Stimulated activated CD8-positive, alpha-beta memory T cell treated with anti-CD3 and anti-CD28 coated beads, Interleukin-12 subunit alpha, Interleukin-12 subunit beta, amount 100 ng/mL, for 1 hour (primary cell): ENCODE measurements around the gene TSC22D2.
A peak's percentile ranks its signal among the peaks of the same experiment; 100 is the strongest.

Source experiments
- DNase-seq: peaks from one replicate; pipeline ENCODE4 v3.0.0-alpha.2; 2020; ENCODE audit warnings: low read depth

The TSC22D2 gene

GRCh38 chr3:150408221-150409124 is at the start of gene TSC22D2:
Gene TSC22D2 (plus strand): TSS chr3:150408298. CDS start chr3:150409351, 1,053 bp downstream.
- peak; percentile 98 for DNase-seq

DNA sequence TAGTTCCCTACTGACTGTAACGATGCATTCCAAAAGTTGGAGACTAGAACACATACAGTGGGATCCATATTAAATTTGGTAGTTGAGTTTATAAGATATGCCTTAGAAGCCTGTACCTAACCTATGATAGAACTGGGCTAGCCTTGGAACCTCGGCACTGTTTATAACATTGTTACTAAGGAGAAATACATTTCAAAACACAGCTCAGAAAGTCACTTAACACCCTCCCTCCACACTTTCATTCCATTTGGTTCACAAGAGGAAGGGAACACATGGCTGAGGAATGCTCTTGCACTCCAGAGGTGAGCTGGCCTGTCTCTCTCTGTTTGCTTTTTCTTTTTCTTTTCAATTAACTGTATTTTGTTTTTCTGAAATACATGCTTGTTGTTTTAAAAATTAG is 48.7 kb upstream of the TSC22D2 start:
- DNase-seq = no peak

- DNase-seq = no peak
These were observed 47.1 kb upstream of the TSC22D2 start for GRCh38 chr3:150360966-150361365.

- no peak for DNase-seq
These were observed 45.4 kb upstream of the TSC22D2 start for GRCh38 chr3:150362515-150363302.

- DNase-seq = no peak
These were observed 44.7 kb upstream of the TSC22D2 start for GRCh38 chr3:150363420-150363819.

DNA sequence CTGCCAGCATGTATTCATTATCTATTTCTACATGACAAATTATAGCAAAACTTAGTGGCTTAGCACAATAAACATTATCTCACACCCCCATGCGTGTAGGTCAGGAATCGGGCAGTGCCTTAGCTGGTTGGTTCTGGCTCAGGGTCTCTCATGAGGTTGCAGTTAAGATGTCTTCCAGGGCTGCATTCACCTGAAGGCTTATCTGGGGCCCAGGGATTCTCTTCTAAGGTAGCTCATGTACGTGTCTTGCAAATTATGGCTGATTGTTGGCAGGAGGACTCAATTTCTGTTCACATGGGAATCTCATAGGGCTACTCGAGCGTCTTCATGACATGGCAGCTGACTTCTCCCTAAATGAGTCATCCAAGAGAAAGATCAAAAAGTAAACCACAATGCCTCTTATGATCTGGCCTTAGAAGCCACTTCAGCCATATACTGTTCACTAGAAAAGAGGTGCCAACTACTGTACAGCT is 42.9 kb upstream of the TSC22D2 start:
- DNase-seq = no peak

GRCh38 chr3:150367757-150368156 is 40.3 kb upstream of the TSC22D2 start:
- DNase-seq = no peak

DNA sequence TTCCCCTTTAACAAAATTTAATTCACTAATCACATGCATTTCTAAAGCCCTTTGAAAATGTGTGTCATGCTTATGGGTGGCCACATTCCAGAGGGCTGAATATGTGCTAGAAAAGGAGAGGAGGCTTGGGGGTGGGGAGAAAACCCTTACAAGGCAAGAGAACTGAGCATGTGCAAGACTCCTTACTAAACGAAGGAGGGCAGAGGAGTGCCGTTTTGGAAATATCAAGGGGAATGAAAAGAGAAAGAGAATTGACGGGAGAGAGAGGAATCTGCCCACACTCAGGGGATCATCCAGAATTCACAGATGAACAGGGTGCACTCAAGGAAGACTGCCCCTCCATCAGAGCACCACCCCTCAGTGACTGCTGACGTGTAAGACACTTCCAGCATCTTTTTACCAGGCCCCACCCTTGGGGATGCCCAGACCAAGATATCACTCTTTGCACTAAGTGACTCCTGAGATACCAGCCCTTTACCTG is 37.9 kb upstream of the TSC22D2 start:
- no peak for DNase-seq

GRCh38 chr3:150370999-150371398 is 37.1 kb upstream of the TSC22D2 start:
- no peak for DNase-seq

- no peak for DNase-seq
These were observed 36.3 kb upstream of the TSC22D2 start for GRCh38 chr3:150371741-150372254.

- no peak for DNase-seq
These were observed 35.8 kb upstream of the TSC22D2 start for GRCh38 chr3:150372320-150372719.

DNA sequence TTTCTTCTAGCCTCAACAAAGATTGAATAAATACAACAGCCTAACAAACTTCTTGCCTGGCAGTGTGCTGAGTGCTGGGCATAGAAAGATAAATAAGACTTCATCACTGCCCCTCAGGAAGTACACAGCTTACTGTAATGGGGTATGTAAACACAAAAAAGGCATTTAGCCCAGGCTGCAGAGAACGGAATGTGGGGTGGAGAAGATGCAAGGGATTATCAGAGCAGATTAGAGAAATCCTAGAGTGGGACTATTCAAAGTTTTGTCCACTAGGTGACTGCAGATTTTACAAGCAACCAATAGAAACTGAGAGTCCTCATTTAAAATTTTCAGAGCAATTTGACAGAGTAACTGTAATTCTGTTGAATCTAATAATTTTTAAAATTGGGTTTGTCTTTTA is 35.4 kb upstream of the TSC22D2 start:
- DNase-seq = no peak

- DNase-seq = no peak
These were observed 34.7 kb upstream of the TSC22D2 start for GRCh38 chr3:150373234-150373875.

DNA sequence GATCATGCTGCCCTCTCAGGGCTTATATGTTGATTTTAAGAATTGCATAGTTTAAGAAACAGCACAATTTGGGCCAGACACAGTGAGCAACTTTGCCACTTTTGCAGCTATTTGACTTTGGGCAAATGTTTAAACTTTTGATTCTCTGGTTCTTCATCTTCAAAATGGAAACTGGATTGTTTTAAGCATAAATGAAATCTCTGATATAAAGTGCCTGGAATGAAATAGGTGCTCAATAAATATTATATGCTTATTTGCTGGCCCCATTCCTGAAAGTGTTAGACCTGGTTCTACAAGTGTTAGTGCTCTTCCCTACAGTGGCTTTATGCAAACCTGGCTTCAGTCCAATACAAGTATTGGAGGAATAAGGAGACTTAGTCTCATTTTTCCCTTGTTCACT is 33.1 kb upstream of the TSC22D2 start:
- DNase-seq = no peak

GRCh38 chr3:150376001-150376848 is 31.9 kb upstream of the TSC22D2 start:
- no peak for DNase-seq

DNA sequence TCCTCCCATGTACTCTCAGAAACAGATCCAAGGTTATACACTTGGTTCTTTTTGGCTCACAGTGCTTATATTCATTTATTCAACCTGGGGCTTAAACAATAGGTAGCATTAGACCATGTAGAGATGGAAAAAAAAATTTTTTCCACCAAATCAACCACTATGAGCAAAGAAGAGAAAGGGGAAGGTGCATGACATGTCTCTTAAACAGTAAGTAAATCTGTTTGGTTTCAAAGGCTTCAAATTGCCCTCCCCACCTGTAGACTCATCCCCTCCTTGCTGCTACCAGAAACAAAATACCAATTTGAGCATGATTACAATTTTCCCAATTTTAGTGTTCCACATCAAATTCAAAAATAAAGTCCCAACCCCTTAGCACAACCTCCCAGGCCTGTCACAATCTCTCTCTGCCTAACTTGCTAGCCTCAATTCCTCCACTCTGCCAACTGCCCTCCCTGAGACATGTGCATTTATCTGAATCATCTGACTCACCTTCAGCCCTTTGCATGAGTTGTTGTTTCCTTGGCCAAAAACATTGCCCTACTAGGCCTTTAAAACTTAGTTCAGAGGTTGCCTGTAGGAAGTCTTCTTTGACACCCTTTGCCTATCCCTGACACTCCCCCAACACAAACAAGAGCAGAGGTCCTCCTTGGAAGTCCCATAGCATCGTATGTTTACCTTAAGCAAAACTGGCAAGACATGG is 30.3 kb upstream of the TSC22D2 start:
- no peak for DNase-seq

GRCh38 chr3:150378301-150378748 is 29.8 kb upstream of the TSC22D2 start:
- no peak for DNase-seq

GRCh38 chr3:150379469-150379868 is 28.6 kb upstream of the TSC22D2 start:
- no peak for DNase-seq

- peak; percentile 20 for DNase-seq
These were observed 23.5 kb upstream of the TSC22D2 start for GRCh38 chr3:150384296-150385212.
